ENCODE measurements around the gene CEACAM16. TPM values are rescaled to one million over a fixed set of nuclear protein-coding genes. Genes with fewer than 3 reads are reported as not detected.

The CEACAM16 gene
- total and polyA plus RNA-seq, 10 of the 15 experiments (the other 5 are each of a cell fraction or from before 2014, with no cell fraction given) = not detected

DNA sequence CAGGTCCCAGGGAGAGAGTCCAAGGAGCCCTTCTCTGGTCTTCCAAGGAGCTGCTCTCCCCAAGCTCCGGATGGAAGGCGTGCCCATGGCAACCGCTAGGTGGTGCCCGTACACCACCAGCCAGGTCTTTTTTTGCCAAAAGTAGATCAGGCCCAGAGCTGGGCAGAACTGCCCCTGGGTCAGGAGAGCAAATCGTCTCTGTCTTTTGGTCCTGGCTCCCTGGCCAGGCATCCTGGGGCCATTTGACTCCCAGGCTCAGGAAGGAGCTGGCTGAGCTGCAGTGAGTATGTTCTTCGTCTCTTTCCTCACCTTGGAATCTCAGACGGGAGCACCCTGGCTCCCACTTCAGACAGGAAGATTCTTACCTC, 25.0 kb downstream of the CEACAM16 start (continued):
- TF ChIP-seq, protein P1, sequence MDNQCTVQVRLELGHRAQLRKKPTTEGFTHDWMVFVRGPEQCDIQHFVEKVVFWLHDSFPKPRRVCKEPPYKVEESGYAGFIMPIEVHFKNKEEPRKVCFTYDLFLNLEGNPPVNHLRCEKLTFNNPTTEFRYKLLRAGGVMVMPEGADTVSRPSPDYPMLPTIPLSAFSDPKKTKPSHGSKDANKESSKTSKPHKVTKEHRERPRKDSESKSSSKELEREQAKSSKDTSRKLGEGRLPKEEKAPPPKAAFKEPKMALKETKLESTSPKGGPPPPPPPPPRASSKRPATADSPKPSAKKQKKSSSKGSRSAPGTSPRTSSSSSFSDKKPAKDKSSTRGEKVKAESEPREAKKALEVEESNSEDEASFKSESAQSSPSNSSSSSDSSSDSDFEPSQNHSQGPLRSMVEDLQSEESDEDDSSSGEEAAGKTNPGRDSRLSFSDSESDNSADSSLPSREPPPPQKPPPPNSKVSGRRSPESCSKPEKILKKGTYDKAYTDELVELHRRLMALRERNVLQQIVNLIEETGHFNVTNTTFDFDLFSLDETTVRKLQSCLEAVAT (IDR thresholded peaks at IDR 0.05) = no peak
- TF ChIP-seq NR2F1 (conservative IDR thresholded peaks at IDR 0.05) (peak; percentile 51), MEF2B (IDR thresholded peaks at IDR 0.05; ENCODE audit: partially characterized antibody, poor library complexity, severe bottlenecking) (peak; percentile 42), GATAD2B (conservative IDR thresholded peaks at IDR 0.05; ENCODE audit: low read depth) (peak; percentile 54; the same call in 1 of the 2 replicates), IKZF2 (IDR thresholded peaks at IDR 0.05) (peak in 1 of 2 experiments; percentile 49; a peak in 1 of 4 replicates), YY1 (IDR thresholded peaks at IDR 0.05; ENCODE audit: low read depth, low read length) (peak; percentile 65), BHLHE40 (IDR thresholded peaks at IDR 0.05; ENCODE audit: borderline replicate concordance in 1 of 2, low read depth in 2 of 2, low read length in 1 of 2) (peak; percentile 24 to 40; a peak in 2 of 4 replicates), NFXL1 (IDR thresholded peaks at IDR 0.05; ENCODE audit: borderline replicate concordance) (no peak), ZSCAN29 (IDR thresholded peaks at IDR 0.05) (no peak), ZNF207 (IDR thresholded peaks at IDR 0.05; ENCODE audit: borderline replicate concordance) (no peak; the same call in 1 of the 2 replicates), ATF7 (IDR thresholded peaks at IDR 0.05; ENCODE audit: low read depth) (no peak)
- TF ChIP-seq, protein P2, sequence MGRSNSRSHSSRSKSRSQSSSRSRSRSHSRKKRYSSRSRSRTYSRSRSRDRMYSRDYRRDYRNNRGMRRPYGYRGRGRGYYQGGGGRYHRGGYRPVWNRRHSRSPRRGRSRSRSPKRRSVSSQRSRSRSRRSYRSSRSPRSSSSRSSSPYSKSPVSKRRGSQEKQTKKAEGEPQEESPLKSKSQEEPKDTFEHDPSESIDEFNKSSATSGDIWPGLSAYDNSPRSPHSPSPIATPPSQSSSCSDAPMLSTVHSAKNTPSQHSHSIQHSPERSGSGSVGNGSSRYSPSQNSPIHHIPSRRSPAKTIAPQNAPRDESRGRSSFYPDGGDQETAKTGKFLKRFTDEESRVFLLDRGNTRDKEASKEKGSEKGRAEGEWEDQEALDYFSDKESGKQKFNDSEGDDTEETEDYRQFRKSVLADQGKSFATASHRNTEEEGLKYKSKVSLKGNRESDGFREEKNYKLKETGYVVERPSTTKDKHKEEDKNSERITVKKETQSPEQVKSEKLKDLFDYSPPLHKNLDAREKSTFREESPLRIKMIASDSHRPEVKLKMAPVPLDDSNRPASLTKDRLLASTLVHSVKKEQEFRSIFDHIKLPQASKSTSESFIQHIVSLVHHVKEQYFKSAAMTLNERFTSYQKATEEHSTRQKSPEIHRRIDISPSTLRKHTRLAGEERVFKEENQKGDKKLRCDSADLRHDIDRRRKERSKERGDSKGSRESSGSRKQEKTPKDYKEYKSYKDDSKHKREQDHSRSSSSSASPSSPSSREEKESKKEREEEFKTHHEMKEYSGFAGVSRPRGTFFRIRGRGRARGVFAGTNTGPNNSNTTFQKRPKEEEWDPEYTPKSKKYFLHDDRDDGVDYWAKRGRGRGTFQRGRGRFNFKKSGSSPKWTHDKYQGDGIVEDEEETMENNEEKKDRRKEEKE (IDR thresholded peaks at IDR 0.05) = no peak

Data from GM12878 (cell line).